ENCODE measurements around the gene MCTP2.

DNA sequence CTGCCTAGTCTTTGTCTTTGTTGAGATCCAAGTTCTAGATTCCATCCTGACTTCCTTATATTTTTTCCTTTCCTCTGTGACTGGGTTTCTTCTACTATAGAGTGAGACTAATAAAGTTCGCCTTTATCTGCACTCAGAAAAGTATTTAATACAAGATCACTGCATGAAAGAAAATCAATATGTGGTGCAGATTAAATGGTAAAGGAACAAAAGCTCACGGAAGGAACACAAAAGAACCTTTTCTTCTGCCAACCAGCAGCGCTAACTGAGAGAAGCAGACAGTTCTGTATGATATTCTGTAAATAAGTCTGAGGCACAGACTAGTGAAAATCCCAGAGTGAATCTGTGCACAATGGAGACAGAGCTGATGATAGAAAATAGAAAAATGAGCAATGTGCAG, 31.6 kb upstream of the MCTP2 start:
- no peak for TF ChIP-seq ZC3H13 (CRISPR knock-in tag; IDR thresholded peaks at IDR 0.05)
- TF ChIP-seq, protein P1, sequence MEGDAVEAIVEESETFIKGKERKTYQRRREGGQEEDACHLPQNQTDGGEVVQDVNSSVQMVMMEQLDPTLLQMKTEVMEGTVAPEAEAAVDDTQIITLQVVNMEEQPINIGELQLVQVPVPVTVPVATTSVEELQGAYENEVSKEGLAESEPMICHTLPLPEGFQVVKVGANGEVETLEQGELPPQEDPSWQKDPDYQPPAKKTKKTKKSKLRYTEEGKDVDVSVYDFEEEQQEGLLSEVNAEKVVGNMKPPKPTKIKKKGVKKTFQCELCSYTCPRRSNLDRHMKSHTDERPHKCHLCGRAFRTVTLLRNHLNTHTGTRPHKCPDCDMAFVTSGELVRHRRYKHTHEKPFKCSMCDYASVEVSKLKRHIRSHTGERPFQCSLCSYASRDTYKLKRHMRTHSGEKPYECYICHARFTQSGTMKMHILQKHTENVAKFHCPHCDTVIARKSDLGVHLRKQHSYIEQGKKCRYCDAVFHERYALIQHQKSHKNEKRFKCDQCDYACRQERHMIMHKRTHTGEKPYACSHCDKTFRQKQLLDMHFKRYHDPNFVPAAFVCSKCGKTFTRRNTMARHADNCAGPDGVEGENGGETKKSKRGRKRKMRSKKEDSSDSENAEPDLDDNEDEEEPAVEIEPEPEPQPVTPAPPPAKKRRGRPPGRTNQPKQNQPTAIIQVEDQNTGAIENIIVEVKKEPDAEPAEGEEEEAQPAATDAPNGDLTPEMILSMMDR (CRISPR knock-in tag; IDR thresholded peaks at IDR 0.05) = no peak

Data from HepG2 (cell line).